ENCODE measurements around the gene FERMT1.

Gene FERMT1

GRCh38 chr20:6048391-6048790, 74.4 kb downstream of the FERMT1 start:
- no peak overlapping the region for H3K27ac ChIP-seq
- TF ChIP-seq ZFX (IDR thresholded peaks at IDR 0.05): no peak
- no peak for TF ChIP-seq CTCF (conservative IDR thresholded peaks at IDR 0.05)

- H3K27ac ChIP-seq: no peak overlapping the region
- no peak for TF ChIP-seq ZFX (IDR thresholded peaks at IDR 0.05)
- no peak for TF ChIP-seq CTCF (conservative IDR thresholded peaks at IDR 0.05)
Measured at GRCh38 chr20:6046432-6046831, 76.4 kb downstream of the FERMT1 start.

GRCh38 chr20:6045566-6045965, 77.3 kb downstream of the FERMT1 start:
- TF ChIP-seq ZFX (IDR thresholded peaks at IDR 0.05) (no peak), CTCF (conservative IDR thresholded peaks at IDR 0.05) (no peak)
- no peak overlapping the region for H3K27ac ChIP-seq

GRCh38 chr20:6044115-6044514, 78.7 kb downstream of the FERMT1 start:
- TF ChIP-seq CTCF (conservative IDR thresholded peaks at IDR 0.05) (no peak), ZFX (IDR thresholded peaks at IDR 0.05) (no peak)
- H3K27ac ChIP-seq: no peak overlapping the region

GRCh38 chr20:6041808-6042265, 81.0 kb downstream of the FERMT1 start:
- no peak overlapping the region for H3K27ac ChIP-seq
- TF ChIP-seq CTCF (conservative IDR thresholded peaks at IDR 0.05): no peak
- TF ChIP-seq ZFX (IDR thresholded peaks at IDR 0.05): no peak

- TF ChIP-seq CTCF (conservative IDR thresholded peaks at IDR 0.05) (no peak), ZFX (IDR thresholded peaks at IDR 0.05) (no peak)
- H3K27ac ChIP-seq: no peak overlapping the region
Measured at GRCh38 chr20:6040958-6041807, 81.6 kb downstream of the FERMT1 start.

GRCh38 chr20:6040540-6040939, 82.3 kb downstream of the FERMT1 start:
- TF ChIP-seq CTCF (conservative IDR thresholded peaks at IDR 0.05) (no peak), ZFX (IDR thresholded peaks at IDR 0.05) (no peak)
- no peak overlapping the region for H3K27ac ChIP-seq

Data from C4-2B (cell line).